Measurements from ENCODE around the gene LLPH.
A peak's percentile ranks its signal among the peaks of the same experiment; 100 is the strongest.

LLPH gene

GRCh38 chr12:66092559-66093269 lies 37.8 kb downstream of the LLPH start:
- no peak for DNase-seq (ENCODE audit: low read depth in 2 of 2)

GRCh38 chr12:66090157-66090556 lies 40.4 kb downstream of the LLPH start:
- DNase-seq (ENCODE audit: low read depth in 2 of 2) = no peak

GRCh38 chr12:66087365-66087943 lies 43.1 kb downstream of the LLPH start:
- peak; percentile 28 to 42 for DNase-seq (ENCODE audit: low read depth in 2 of 2)

GRCh38 chr12:66085998-66086397 lies 44.6 kb downstream of the LLPH start:
- DNase-seq (ENCODE audit: low read depth in 2 of 2) = no peak

GRCh38 chr12:66085213-66085612 lies 45.3 kb downstream of the LLPH start:
- DNase-seq (ENCODE audit: low read depth in 2 of 2) = no peak

- no peak for DNase-seq (ENCODE audit: low read depth in 2 of 2)
Measured at GRCh38 chr12:66083766-66084165, 46.8 kb downstream of the LLPH start.

GRCh38 chr12:66082744-66083143 lies 47.8 kb downstream of the LLPH start:
- no peak for DNase-seq (ENCODE audit: low read depth in 2 of 2)

- DNase-seq (ENCODE audit: low read depth in 2 of 2) = no peak
Measured at GRCh38 chr12:66080791-66081190, 49.8 kb downstream of the LLPH start.

- DNase-seq (ENCODE audit: low read depth in 2 of 2) = no peak
Measured at GRCh38 chr12:66077542-66077941, 53.0 kb downstream of the LLPH start.

- DNase-seq (ENCODE audit: low read depth in 2 of 2) = no peak
Measured at GRCh38 chr12:66074561-66074960, 56.0 kb downstream of the LLPH start.

GRCh38 chr12:66072566-66072965 lies 58.0 kb downstream of the LLPH start:
- DNase-seq (ENCODE audit: low read depth in 2 of 2) = no peak

GRCh38 chr12:66072135-66072534 lies 58.4 kb downstream of the LLPH start:
- no peak for DNase-seq (ENCODE audit: low read depth in 2 of 2)

GRCh38 chr12:66071549-66071948 lies 59.0 kb downstream of the LLPH start:
- DNase-seq (ENCODE audit: low read depth in 2 of 2) = no peak

GRCh38 chr12:66070378-66071120 lies 60.0 kb downstream of the LLPH start:
- no peak for DNase-seq (ENCODE audit: low read depth in 2 of 2)

GRCh38 chr12:66066929-66067523 lies 63.5 kb downstream of the LLPH start:
- no peak for DNase-seq (ENCODE audit: low read depth in 2 of 2)
